H1 (cell line): ENCODE results near the gene GRID1. TPM values are rescaled to one million over a fixed set of nuclear protein-coding genes. Genes with fewer than 3 reads are reported as not detected.

ENCODE experiments used
- CTCF ChIA-PET: fragments of 300-600 bp; sonication (Branson Sonifier 250); formaldehyde crosslinking; loops from one replicate; lab custom pipeline; 2021; ENCODE audit not compliant: partially characterized antibody; lab: Charles Lee
- POLR2A ChIA-PET: fragments of 300-600 bp; sonication (Branson Sonifier 250); formaldehyde crosslinking; loops from one replicate; lab custom pipeline; 2021; ENCODE audit warnings: inconsistent platforms; ENCODE audit not compliant: partially characterized antibody; lab: Charles Lee
- DNase-seq, 2 experiments: peaks; one replicate each; pipeline versions ENCODE4 v3.0.0 to v3.0.0-alpha.2; 2010 to 2022; ENCODE audit warnings: low spot score in 2 of 2, low read depth in 1 of 2, mixed read lengths in 1 of 2
- FAIRE-seq: peaks from 2 replicates; lab custom pipeline; 2011; peaks lifted over from hg19 to GRCh38; lab: Jason Lieb, UNC
- H2AFZ ChIP-seq: 2 replicates; pipeline ENCODE4 v1.8.1; 2012; ENCODE audit warnings: low read length, inconsistent platforms
- H2AK5ac ChIP-seq: 2 replicates; pipeline ENCODE4 v1.6.1; 2013; ENCODE audit warnings: low read depth, low read length
- H2BK120ac ChIP-seq: replicated peaks from 2 replicates; pipeline ENCODE3; 2013; ENCODE audit warnings: low read depth, low read length, inconsistent platforms
- H2BK12ac ChIP-seq: 2 replicates; pipeline ENCODE4 v1.6.1; 2013; ENCODE audit warnings: low read depth, low read length
- H2BK15ac ChIP-seq: 2 replicates; pipeline ENCODE4 v1.6.1; 2013; ENCODE audit warnings: low read length
- H2BK20ac ChIP-seq: 2 replicates; pipeline ENCODE4 v1.6.1; 2013; ENCODE audit warnings: low read length
- H2BK5ac ChIP-seq: 2 replicates; pipeline ENCODE4 v1.6.1; 2013; ENCODE audit warnings: low read depth, low read length
- H3K14ac ChIP-seq: 2 replicates; pipeline ENCODE4 v1.6.1; 2013; ENCODE audit warnings: inconsistent platforms; ENCODE audit not compliant: insufficient read length
- H3K18ac ChIP-seq: 2 replicates; pipeline ENCODE4 v1.6.1; 2013; ENCODE audit warnings: low read length; ENCODE audit errors: extremely low read depth
- H3K23ac ChIP-seq: 2 replicates; pipeline ENCODE4 v1.6.1; 2013; ENCODE audit warnings: inconsistent platforms; ENCODE audit not compliant: insufficient read length
- H3K23me2 ChIP-seq: 2 replicates; pipeline ENCODE4 v1.6.1; 2013; ENCODE audit warnings: low read depth, low read length
- H3K27ac ChIP-seq: 2 replicates; pipeline ENCODE4 v1.6.1; 2011; ENCODE audit warnings: low read depth, low read length, inconsistent platforms
- H3K27me3 ChIP-seq, 4 experiments: replicated peaks in 1 of 4; 1 replicate in 1 of 4; 2 replicates in 3 of 4; pipeline versions ENCODE4 v1.6.1 to v1.8.1; 2011 to 2013; ENCODE audit warnings: low read length in 3 of 4, mild to moderate bottlenecking in 3 of 4, inconsistent platforms in 2 of 4, mixed read lengths in 2 of 4, moderate library complexity in 1 of 4; ENCODE audit not compliant: control insufficient read depth in 3 of 4, insufficient read depth in 3 of 4; ENCODE audit errors: extremely low read depth in 1 of 4
- H3K36me3 ChIP-seq, 4 experiments: 2 replicates each; pipeline versions ENCODE4 v1.6.1 to v1.8.1; 2011 to 2013; ENCODE audit warnings: mild to moderate bottlenecking in 4 of 4, low read length in 3 of 4, moderate library complexity in 2 of 4, control low read depth in 1 of 4, inconsistent platforms in 1 of 4; ENCODE audit not compliant: insufficient read depth in 4 of 4, control insufficient read depth in 2 of 4
- H3K4ac ChIP-seq: replicated peaks from 2 replicates; pipeline ENCODE3; 2013; ENCODE audit warnings: low read length, low read depth, mixed read lengths, inconsistent platforms; ENCODE audit not compliant: insufficient read length
- H3K4me1 ChIP-seq, 4 experiments: replicated peaks in 1 of 4; 1 replicate in 1 of 4; 2 replicates in 3 of 4; pipeline versions ENCODE4 v1.6.1 to v1.8.1; 2011 to 2013; ENCODE audit warnings: low read length in 3 of 4, inconsistent platforms in 2 of 4, mixed read lengths in 1 of 4; ENCODE audit not compliant: insufficient read depth in 4 of 4, control insufficient read depth in 3 of 4
- H3K4me2 ChIP-seq, 2 experiments: 2 replicates each; pipeline versions ENCODE4 v1.6.1 to v1.8.1; 2011 to 2013; ENCODE audit warnings: low read depth in 2 of 2, low read length in 2 of 2, control low read depth in 1 of 2, inconsistent platforms in 1 of 2, mild to moderate bottlenecking in 1 of 2; ENCODE audit not compliant: insufficient read depth in 1 of 2
- H3K4me3 ChIP-seq, 4 experiments: fragments of 200-600, 300-600 bp in 1 of 4; sonication (generic), shearing (Covaris generic), sonication (Bioruptor Twin) in 1 of 4; 2 replicates each; pipeline versions ENCODE4 v1.5.1 to v1.8.1; 2011 to 2016; ENCODE audit warnings: low read length in 4 of 4, low read depth in 3 of 4, control low read depth in 2 of 4, inconsistent platforms in 2 of 4, mild to moderate bottlenecking in 2 of 4, mixed read lengths in 1 of 4, moderate library complexity in 1 of 4; ENCODE audit not compliant: insufficient read depth in 2 of 4; ENCODE audit errors: extremely low read depth in 1 of 4
- H3K56ac ChIP-seq: replicated peaks from 2 replicates; pipeline ENCODE3; 2013; ENCODE audit warnings: low read depth, mild to moderate bottlenecking, mixed read lengths, low read length, inconsistent platforms; ENCODE audit not compliant: insufficient read length
- H3K79me1 ChIP-seq: 2 replicates; pipeline ENCODE4 v1.6.1; 2013; ENCODE audit warnings: low read depth, low read length, control low read depth
- H3K79me2 ChIP-seq, 2 experiments: 2 replicates each; pipeline versions ENCODE4 v1.6.1 to v1.8.1; 2012 to 2013; ENCODE audit warnings: low read length in 2 of 2, mild to moderate bottlenecking in 2 of 2, inconsistent platforms in 1 of 2; ENCODE audit not compliant: insufficient read depth in 2 of 2, control insufficient read depth in 1 of 2
- H3K9ac ChIP-seq, 4 experiments: replicated peaks in 1 of 4; 1 replicate in 1 of 4; 2 replicates in 3 of 4; pipeline versions ENCODE4 v1.6.1 to v1.8.1; 2011 to 2013; ENCODE audit warnings: low read depth in 3 of 4, low read length in 3 of 4, control low read depth in 2 of 4, mild to moderate bottlenecking in 2 of 4, moderate library complexity in 2 of 4, inconsistent platforms in 1 of 4; ENCODE audit errors: extremely low read depth in 1 of 4
- H3K9me3 ChIP-seq, 2 experiments: 2 replicates each; pipeline versions ENCODE4 v1.6.1 to v1.8.1; 2012 to 2013; ENCODE audit warnings: mild to moderate bottlenecking in 2 of 2, moderate library complexity in 2 of 2, control low read depth in 1 of 2, inconsistent platforms in 1 of 2, low read depth in 1 of 2, low read length in 1 of 2, mixed read lengths in 1 of 2; ENCODE audit not compliant: insufficient read depth in 2 of 2
- H4K20me1 ChIP-seq, 2 experiments: replicated peaks in 1 of 2; 2 replicates each; pipeline versions ENCODE3 to v1.8.1; 2011 to 2013; ENCODE audit warnings: inconsistent platforms in 2 of 2, low read length in 2 of 2, mild to moderate bottlenecking in 1 of 2; ENCODE audit not compliant: insufficient read depth in 2 of 2, control insufficient read depth in 1 of 2
- H4K5ac ChIP-seq: 2 replicates; pipeline ENCODE4 v1.6.1; 2013; ENCODE audit warnings: low read length, low read depth, mixed read lengths, inconsistent platforms; ENCODE audit not compliant: insufficient read length
- H4K8ac ChIP-seq: 2 replicates; pipeline ENCODE4 v1.8.0; 2013; ENCODE audit warnings: mild to moderate bottlenecking, moderate library complexity, low read length, inconsistent platforms; ENCODE audit not compliant: insufficient read depth; ENCODE audit errors: extremely low read depth
- H4K91ac ChIP-seq: replicated peaks from 2 replicates; pipeline ENCODE3; 2013; ENCODE audit warnings: low read length, mixed read lengths, inconsistent platforms; ENCODE audit not compliant: insufficient read length
- ATF3 ChIP-seq: IDR thresholded peaks from 2 replicates; pipeline ENCODE4 v1.6.1; 2011; ENCODE audit warnings: low read depth, mild to moderate bottlenecking, low read length; ENCODE audit not compliant: insufficient read depth
- BRCA1 ChIP-seq: IDR thresholded peaks from 2 replicates; pipeline ENCODE4 v1.6.1; 2012; ENCODE audit warnings: low read depth, low read length, improper control_type of control experiment
- CBX8 ChIP-seq: fragments of 300-800, 300-1000 bp; sonication (generic); IDR thresholded peaks from 2 replicates; pipeline ENCODE4 v1.7.1; 2016; ENCODE audit warnings: low read depth, low read length, borderline replicate concordance
- EZH2 ChIP-seq: fragments of 200-600 bp; sonication (generic); IDR thresholded peaks from 2 replicates; pipeline ENCODE4 v1.7.1; 2012; ENCODE audit warnings: low read depth, mild to moderate bottlenecking, moderate library complexity, low read length, inconsistent platforms; ENCODE audit not compliant: severe bottlenecking
- HDAC6 ChIP-seq: IDR thresholded peaks from one replicate; pipeline ENCODE4 v1.7.1; 2012; ENCODE audit warnings: low read depth, mild to moderate bottlenecking, inconsistent platforms, low read length, moderate library complexity
- JUND ChIP-seq: IDR thresholded peaks from 2 replicates; pipeline ENCODE4 v1.6.1; 2011; ENCODE audit warnings: mild to moderate bottlenecking, improper control_type of control experiment, low read length
- KDM4A ChIP-seq: IDR thresholded peaks from one replicate; pipeline ENCODE4 v1.7.1; 2012; ENCODE audit warnings: low read depth, mild to moderate bottlenecking, moderate library complexity, low read length, inconsistent platforms; ENCODE audit not compliant: severe bottlenecking
- KDM5A ChIP-seq: fragments of 200-600 bp; IDR thresholded peaks from 2 replicates; pipeline ENCODE4 v1.7.1; 2012; ENCODE audit warnings: mild to moderate bottlenecking, low read length, inconsistent platforms, mixed read lengths
- RBBP5 ChIP-seq: IDR thresholded peaks from 2 replicates; pipeline ENCODE4 v1.7.1; 2012; ENCODE audit warnings: low read depth, mild to moderate bottlenecking, inconsistent platforms, low read length, moderate library complexity, borderline replicate concordance
- SP4 ChIP-seq: IDR thresholded peaks from 2 replicates; pipeline ENCODE4 v1.6.1; 2012; ENCODE audit warnings: low read length, inconsistent platforms
- SRF ChIP-seq: IDR thresholded peaks from 2 replicates; pipeline ENCODE4 v1.6.1; 2011; ENCODE audit warnings: mild to moderate bottlenecking, low read depth, low read length, moderate library complexity
- YY1 ChIP-seq: IDR thresholded peaks from 2 replicates; pipeline ENCODE4 v1.6.1; 2011; ENCODE audit warnings: low read depth, mild to moderate bottlenecking, low read length
- WGBS, 2 experiments: shearing (Covaris generic) in 1 of 2; methylation state at CpG; one replicate each; pipeline versions ENCODE4 v1.1.6 to v1.1.7; 2013 to 2015; ENCODE audit warnings: low lambda C conversion rate in 2 of 2, mixed read lengths in 2 of 2, inconsistent platforms in 1 of 2, low coverage in 1 of 2, missing lambda C conversion rate in 1 of 2; ENCODE audit not compliant: insufficient replicate concordance in 2 of 2, insufficient coverage in 1 of 2, insufficient read length in 1 of 2; ENCODE audit errors: extremely low coverage in 1 of 2, missing lambda C conversion rate in 1 of 2; 5-methylcytosine and 5-hydroxymethylcytosine counted together
- polyA plus RNA-seq, 7 experiments: library from polyadenylated mRNA; depleted of rRNA in 3 of 7; stranded (reverse) in 5 of 7; unstranded in 2 of 7; fragments of >200 nt in 5 of 7; fragments of 200-250 nt in 2 of 7; gene quantifications; 1 replicate in 5 of 7; 2 replicates in 1 of 7; 4 replicates in 1 of 7; pipeline versions ENCODE4 v1.2.1 to v1.2.3, GENCODE V29; 2011 to 2013; ENCODE audit warnings: missing spikeins in 2 of 7, mixed read lengths in 2 of 7
- total RNA-seq: library from RNA; stranded (reverse); fragmentation: NEBNext Ultra II Directional; extraction: Animal tissue kit (Norgen Biotek cat#: 25700); gene quantifications from 2 replicates; pipeline ENCODE4 v1.2.1, GENCODE V29; 2021

The GRID1 gene
- total and polyA plus RNA-seq, 2 of the 8 experiments (the other 6 are each of a cell fraction or from before 2014, with no cell fraction given) = 0.22 to 0.30 TPM

GRCh38 chr10:85668522-85668921 is 698.1 kb downstream of the GRID1 start:
- Histone ChIP-seq H2BK120ac (peak overlapping the region; percentile 13), H2BK20ac (peak overlapping the region; percentile 77; the same call in 1 of the 2 replicates), H3K23ac (no peak overlapping the region), H2AK5ac (no peak overlapping the region), H3K4me3 (no peak overlapping the region), H2BK12ac (peak overlapping the region; percentile 55; the same call in 1 of the 2 replicates), H4K91ac (no peak overlapping the region), H2BK15ac (peak overlapping the region; percentile 36; the same call in 1 of the 2 replicates), H3K4ac (peak overlapping the region; percentile 33), H3K4me1 (peaks cover 6 to 12% (median 9%) of the 10 kb centered on the region in 4 experiments; a peak in 6 of 7 replicates), H3K56ac (no peak overlapping the region), H3K36me3 (no peaks in the 10 kb centered on the region; a peak in 1 of 8 replicates), H3K23me2 (no peaks in the 10 kb centered on the region), H2BK5ac (no peak overlapping the region), H3K9me3 (no peaks in the 10 kb centered on the region; a peak in 1 of 4 replicates), H4K8ac (no peak overlapping the region), H3K27me3 (no peaks in the 10 kb centered on the region; a peak in 1 of 7 replicates), H4K5ac (no peak overlapping the region), H3K27ac (no peak overlapping the region), H3K4me2 (peak overlapping the region in 1 of 2 experiments; percentile 17; a peak in 1 of 4 replicates), H4K20me1 (no peaks in the 10 kb centered on the region), H2AFZ (no peak overlapping the region), H3K79me1 (no peaks in the 10 kb centered on the region), H3K18ac (0 out of 2 replicates have a peak overlapping the region, but pooled peaks have one; percentile 13), H3K14ac (no peak overlapping the region), H3K79me2 (no peaks in the 10 kb centered on the region), H3K9ac (no peak overlapping the region)
- TF ChIP-seq RBBP5 (no peak), SP4 (no peak), HDAC6 (no peak), YY1 (no peak), KDM5A (no peak), SRF (no peak), EZH2 (no peak), JUND (no peak), CBX8 (no peak), KDM4A (no peak), ATF3 (no peak), BRCA1 (no peak)
- ChIA-PET CTCF (no interaction called here), POLR2A (no interaction called here)
- no peak for FAIRE-seq
- no peak for DNase-seq
- WGBS, 2 experiments = 100% methylated on average over 1 of the region's 1 CpG; no CpG with 5 or more reads in 1 of the 2 experiments
